ENCODE measurements around the gene TMEM98. TPM values are rescaled to one million over a fixed set of nuclear protein-coding genes. Genes with fewer than 3 reads are reported as not detected.
"Not testable (repeated sequence)": the region's sequence is repeated elsewhere in the genome, so short reads cannot be mapped to it uniquely, and the experiment has no call there.

TMEM98 gene
- polyA plus RNA-seq, 1 donor: 34.2 TPM

GRCh38 chr17:32980230-32980629 lies 52.3 kb downstream of the TMEM98 start:
- DNase-seq (ENCODE audit: low read depth): no peak

DNA sequence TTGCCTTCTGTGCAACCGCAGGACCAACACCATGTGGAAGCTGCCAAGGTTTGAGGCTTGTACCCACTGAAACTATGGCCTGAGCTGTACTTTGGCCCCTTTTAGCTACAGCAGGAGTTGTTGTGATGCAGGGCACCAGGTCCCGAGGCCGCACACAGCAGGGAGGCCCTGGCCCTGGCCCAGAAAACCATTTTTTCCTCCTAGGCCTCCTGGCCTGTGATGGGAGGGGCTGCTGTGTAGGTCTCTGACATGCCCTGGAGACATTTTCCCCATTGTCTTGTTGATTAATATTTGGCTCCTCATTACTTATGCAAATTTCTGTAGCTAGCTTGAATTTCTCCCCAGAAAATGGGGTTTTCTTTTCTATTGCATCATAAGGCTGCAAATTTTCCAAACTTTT lies 53.7 kb downstream of the TMEM98 start:
- not testable (repeated sequence) for DNase-seq (ENCODE audit: low read depth)

DNA sequence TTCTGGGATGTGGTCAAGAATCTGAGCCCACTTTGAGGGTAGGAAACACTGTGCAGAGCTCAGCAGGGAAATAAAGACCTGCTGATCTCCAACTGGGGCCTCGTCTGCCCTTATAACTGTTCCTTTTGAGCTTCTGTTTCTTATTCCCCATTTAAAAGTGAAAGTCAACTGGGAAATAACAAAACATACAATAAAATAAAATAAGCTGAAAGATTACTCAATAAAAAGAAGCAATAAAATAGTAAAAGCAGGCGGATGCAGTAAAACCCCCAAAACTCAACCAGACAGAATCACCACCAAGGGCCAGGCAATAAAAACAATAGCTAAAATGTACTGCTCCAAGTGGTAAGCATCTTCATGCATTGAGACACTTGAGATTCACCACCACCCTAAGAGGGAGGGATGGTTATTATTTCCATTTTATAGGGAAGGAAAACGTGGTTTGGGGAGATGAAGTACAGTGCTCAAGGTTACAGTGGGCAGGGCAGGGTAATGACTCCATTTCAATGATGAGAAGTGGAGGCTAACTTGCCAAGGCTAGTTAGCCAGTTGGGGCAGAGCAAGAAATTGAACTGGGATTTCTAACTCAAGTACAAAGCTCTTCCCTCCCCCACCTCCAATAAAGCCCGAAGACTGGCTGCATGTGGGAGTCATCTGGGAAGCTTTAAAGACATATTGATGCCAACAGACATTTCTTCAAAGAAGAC lies 57.2 kb downstream of the TMEM98 start:
- DNase-seq (ENCODE audit: low read depth): no peak

GRCh38 chr17:32987453-32987805 lies 59.5 kb downstream of the TMEM98 start:
- not testable (repeated sequence) for DNase-seq (ENCODE audit: low read depth)

DNA sequence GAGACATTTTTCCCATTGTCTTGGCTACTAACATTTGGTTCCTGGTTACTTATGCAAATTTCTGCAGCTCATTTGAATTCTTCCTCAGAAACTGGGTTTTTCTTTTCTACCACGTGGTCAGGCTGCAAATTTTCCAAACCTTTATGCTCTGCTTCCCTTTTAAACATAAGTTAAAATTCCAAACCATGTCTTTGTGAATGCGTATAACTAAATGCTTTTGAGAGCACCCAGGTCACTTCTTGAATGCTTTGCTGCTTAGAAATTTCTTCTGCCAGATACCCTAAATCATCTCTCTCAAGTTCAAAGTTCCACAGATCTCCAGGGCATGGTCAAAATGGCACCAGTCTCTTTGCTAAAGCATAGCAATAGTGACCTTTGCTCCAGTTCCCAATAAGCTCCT lies 59.9 kb downstream of the TMEM98 start:
- not testable (repeated sequence) for DNase-seq (ENCODE audit: low read depth)

GRCh38 chr17:32988481-32989101 lies 60.6 kb downstream of the TMEM98 start:
- no peak for DNase-seq (ENCODE audit: low read depth)

GRCh38 chr17:32992321-32993033 lies 64.5 kb downstream of the TMEM98 start:
- peak; percentile 9 for DNase-seq (ENCODE audit: low read depth)

- no peak for DNase-seq (ENCODE audit: low read depth)
Measured at GRCh38 chr17:32993977-32994376, 66.0 kb downstream of the TMEM98 start.

Other genes starting within 250 kb of the TMEM98 start
- 5.8 TPM for gene MYO1D, start 51.0 kb upstream of the TMEM98 start, polyA plus RNA-seq (ENCODE audit: insufficient read length)
- not detected for gene SPACA3, start 63.7 kb downstream of the TMEM98 start, polyA plus RNA-seq (ENCODE audit: insufficient read length)